GM12878 (cell line): ENCODE measurements around the gene RPS4Y1. TPM values are rescaled to one million over a fixed set of nuclear protein-coding genes. Genes with fewer than 3 reads are reported as not detected.

Source experiments
- ATAC-seq: fragments of 200-7000 bp; cut with Tn5 transposase; 3 replicates; pipeline ENCODE4 v1.9.1; 2020; ENCODE audit warnings: mild to moderate bottlenecking, moderate library complexity
- BruUV-seq: library from RNA; stranded (reverse); fragments of 400-500 nt; replicated peaks from 2 replicates; lab custom pipeline; 2021; lab: Mats Ljungman, UMichigan
- CTCF ChIA-PET: fragments of 300-600 bp; sonication (Branson Sonifier 250); formaldehyde crosslinking; extraction: SDS; loops from one replicate; lab custom pipeline; 2021; ENCODE audit warnings: inconsistent platforms; lab: Yijun Ruan, JAX
- POLR2A ChIA-PET: fragments of 350-600 bp; formaldehyde crosslinking; extraction: SDS; loops from one replicate; lab custom pipeline; 2021; ENCODE audit warnings: inconsistent platforms; lab: Charles Lee
- RAD21 ChIA-PET: fragments of 300-600 bp; sonication (Branson Sonifier 250); formaldehyde crosslinking; loops from one replicate; lab custom pipeline; 2023; ENCODE audit warnings: antibody characterized with exemption; ENCODE audit not compliant: unreplicated experiment; lab: Charles Lee
- SMC1A ChIA-PET: fragments of 300-600 bp; sonication (Branson Sonifier 250); formaldehyde crosslinking; loops from one replicate; lab custom pipeline; 2023; ENCODE audit not compliant: unreplicated experiment, uncharacterized antibody; lab: Charles Lee
- DNase-seq: peaks from one replicate; pipeline ENCODE4 v3.0.0-alpha.2; 2011; ENCODE audit warnings: low read depth, low spot score
- FAIRE-seq: peaks from 3 replicates; lab custom pipeline; 2011; peaks lifted over from hg19 to GRCh38; lab: Jason Lieb, UNC
- H2AFZ ChIP-seq: 2 replicates; pipeline ENCODE4 v1.6.0; 2011; ENCODE audit warnings: low read depth, low read length, control low read depth; ENCODE audit not compliant: control insufficient read depth
- H3K27ac ChIP-seq: 2 replicates; pipeline ENCODE4 v1.5.1; 2011; ENCODE audit warnings: control low read depth; ENCODE audit not compliant: control insufficient read depth, insufficient read depth
- H3K27me3 ChIP-seq, 2 experiments: replicated peaks in 1 of 2; 2 replicates each; pipeline versions ENCODE4 v1.6.0 to v1.6.1; 2011; ENCODE audit warnings: low read length in 1 of 2; ENCODE audit not compliant: control insufficient read depth in 2 of 2, insufficient read depth in 2 of 2
- H3K36me3 ChIP-seq, 2 experiments: 2 replicates each; pipeline ENCODE4 v1.5.1; 2011; ENCODE audit warnings: low read length in 1 of 2; ENCODE audit not compliant: control insufficient read depth in 2 of 2, insufficient read depth in 2 of 2
- H3K4me1 ChIP-seq: 2 replicates; pipeline ENCODE4 v1.6.1; 2011; ENCODE audit warnings: mild to moderate bottlenecking, low read length, moderate library complexity, mixed read lengths; ENCODE audit not compliant: control insufficient read depth, insufficient read depth
- H3K4me2 ChIP-seq: 2 replicates; pipeline ENCODE4 v1.6.0; 2011; ENCODE audit warnings: control low read depth; ENCODE audit not compliant: control insufficient read depth, insufficient read depth
- H3K4me3 ChIP-seq: fragments of 200-600 bp; sonication (generic); 2 replicates; pipeline ENCODE4 v1.5.1; 2016
- H3K79me2 ChIP-seq: 2 replicates; pipeline ENCODE4 v1.6.0; 2011; ENCODE audit warnings: low read length; ENCODE audit not compliant: control insufficient read depth, insufficient read depth
- H3K9ac ChIP-seq: 2 replicates; pipeline ENCODE4 v1.8.0; 2011; ENCODE audit warnings: low read length, control low read depth, mixed read lengths; ENCODE audit not compliant: control insufficient read depth, insufficient read depth
- H3K9me3 ChIP-seq: replicated peaks from 3 replicates; pipeline ENCODE4 v1.5.1; 2011; ENCODE audit warnings: mild to moderate bottlenecking, low read length; ENCODE audit not compliant: control insufficient read depth, insufficient read depth
- H4K20me1 ChIP-seq: 2 replicates; pipeline ENCODE4 v1.6.0; 2011; ENCODE audit not compliant: control insufficient read depth, insufficient read depth
- CREM ChIP-seq: IDR thresholded peaks from 2 replicates; pipeline ENCODE4 v1.6.1; 2014; ENCODE audit warnings: antibody characterized with exemption, low read depth
- EGR1 ChIP-seq, 2 experiments: IDR thresholded peaks; 1 replicate in 1 of 2; 2 replicates in 1 of 2; pipeline ENCODE4 v1.6.1; 2011 to 2012; ENCODE audit warnings: low read depth in 2 of 2, low read length in 2 of 2, borderline replicate concordance in 1 of 2, mild to moderate bottlenecking in 1 of 2, moderate library complexity in 1 of 2
- ELK1 ChIP-seq: IDR thresholded peaks from 2 replicates; pipeline ENCODE4 v1.6.1; 2012; ENCODE audit warnings: low read depth, low read length, improper control_type of control experiment
- EZH2 ChIP-seq: IDR thresholded peaks from 2 replicates; pipeline ENCODE4 v1.6.1; 2012; ENCODE audit warnings: low read depth, mild to moderate bottlenecking, control low read depth, inconsistent platforms, low read length, borderline replicate concordance; ENCODE audit not compliant: control insufficient read depth
- HCFC1 ChIP-seq: fragments of 150-350 bp; IDR thresholded peaks from 2 replicates; pipeline ENCODE4 v1.6.1; 2014; ENCODE audit warnings: low read length
- MEF2A ChIP-seq: IDR thresholded peaks from 2 replicates; pipeline ENCODE4 v1.6.1; 2011; ENCODE audit warnings: low read depth, mild to moderate bottlenecking, low read length, moderate library complexity; ENCODE audit not compliant: insufficient read depth
- MTA2 ChIP-seq: fragments of 450-650 bp; IDR thresholded peaks from 2 replicates; pipeline ENCODE4 v1.6.1; 2016; ENCODE audit warnings: low read depth, mild to moderate bottlenecking, moderate library complexity
- MYB ChIP-seq: fragments of 150-350 bp; IDR thresholded peaks from 2 replicates; pipeline ENCODE4 v1.6.1; 2014; ENCODE audit warnings: mild to moderate bottlenecking, low read depth, low read length, borderline replicate concordance
- POU2F2 ChIP-seq: IDR thresholded peaks from 3 replicates; pipeline ENCODE4 v1.6.1; 2011; ENCODE audit warnings: low read depth, mild to moderate bottlenecking, low read length, borderline replicate concordance
- RCOR1 ChIP-seq: conservative IDR thresholded peaks from 2 replicates; pipeline ENCODE4 v1.6.1; 2012; ENCODE audit warnings: low read depth, low read length, improper control_type of control experiment
- STAT3 ChIP-seq: IDR thresholded peaks from 2 replicates; pipeline ENCODE4 v1.6.1; 2011; ENCODE audit warnings: low read depth, low read length, improper control_type of control experiment
- SUPT20H ChIP-seq: IDR thresholded peaks from 2 replicates; pipeline ENCODE4 v1.6.1; 2011; ENCODE audit warnings: low read depth, mild to moderate bottlenecking, low read length, moderate library complexity, borderline replicate concordance; ENCODE audit not compliant: control insufficient read depth
- TCF7 ChIP-seq: IDR thresholded peaks from 2 replicates; pipeline ENCODE4 v1.6.1; 2014; ENCODE audit warnings: antibody characterized with exemption, borderline replicate concordance
- ZSCAN29 ChIP-seq: fragments of 450-650 bp; IDR thresholded peaks from 2 replicates; pipeline ENCODE4 v1.6.1; 2017; ENCODE audit warnings: mild to moderate bottlenecking, moderate library complexity
- WGBS: methylation state at CpG from one replicate; pipeline ENCODE4 v1.1.6; 2016; ENCODE audit warnings: low lambda C conversion rate; ENCODE audit not compliant: insufficient replicate concordance, insufficient coverage; ENCODE audit errors: missing lambda C conversion rate; 5-methylcytosine and 5-hydroxymethylcytosine counted together
- in situ Hi-C: fragments of 300-500 bp; cut with MboI; formaldehyde crosslinking; loops from 9 replicates; pipeline ENCODE4 v1.14.3; 2018; ENCODE audit warnings: mixed read lengths
- intact Hi-C: fragments of 100-400 bp; cut with micrococcal nuclease; formaldehyde crosslinking; loops from one replicate; pipeline ENCODE4 v1.14.2; 2022; ENCODE audit not compliant: unreplicated experiment
- polyA plus RNA-seq, 11 experiments: library from polyadenylated mRNA; depleted of rRNA in 4 of 11; unstranded in 6 of 11; stranded (reverse) in 5 of 11; fragments of >200 nt; fragmentation: Nextera tagmentation in 4 of 11; fragmentation: Illumina TruSeq in 1 of 11; extraction: Ambion mirVana in 4 of 11; extraction: Trizol in 1 of 11; gene quantifications; 1 replicate in 1 of 11; 2 replicates in 10 of 11; pipeline versions ENCODE4 v1.2.1 to v1.2.3, GENCODE V29; 2011 to 2016; ENCODE audit warnings: inconsistent platforms in 2 of 11, missing spikeins in 2 of 11, low read depth in 1 of 11
- total RNA-seq, 4 experiments: library from RNA; depleted of rRNA in 3 of 4; stranded (reverse); fragments of >200 nt in 3 of 4; fragmentation: Illumina TruSeq in 1 of 4; extraction: Trizol in 1 of 4; gene quantifications; 2 replicates each; pipeline versions ENCODE4 v1.2.1 to v1.2.3, GENCODE V29; 2013 to 2021

RPS4Y1 gene
- total and polyA plus RNA-seq, 10 of the 15 experiments (the other 5 are each of a cell fraction or from before 2014, with no cell fraction given), result 0.32 to 0.46 TPM; not detected in 8

- no peaks in the 10 kb centered on the region for H3K9me3 ChIP-seq
- ChIA-PET RAD21 (no interaction called here), CTCF (no interaction called here), SMC1A (no interaction called here), POLR2A (no interaction called here)
- FAIRE-seq, result no peak
- no peaks in the 10 kb centered on the region for H3K27me3 ChIP-seq
- intact Hi-C loops (no loop called here), in situ Hi-C loops (no loop called here)
- H4K20me1 ChIP-seq, result no peaks in the 10 kb centered on the region
- H3K4me2 ChIP-seq, result no peak overlapping the region
- TF ChIP-seq HCFC1 (no peak), TCF7 (no peak), ZSCAN29 (no peak), STAT3 (no peak), MTA2 (no peak), ELK1 (no peak), MEF2A (no peak), SUPT20H (no peak), POU2F2 (no peak), EGR1 (IDR thresholded peaks at IDR 0.05; ENCODE audit: borderline replicate concordance in 1 of 2, low read depth in 2 of 2, low read length in 2 of 2) (no peak), MYB (no peak), EZH2 (no peak), CREM (no peak), RCOR1 (no peak)
- no peak overlapping the region for H2AFZ ChIP-seq
- H3K79me2 ChIP-seq, result no peaks in the 10 kb centered on the region
- BruUV-seq, result no TSS peak
- H3K9ac ChIP-seq, result no peak overlapping the region
- H3K27ac ChIP-seq, result no peak overlapping the region
- H3K4me3 ChIP-seq, result no peak overlapping the region
- H3K36me3 ChIP-seq, result no peaks in the 10 kb centered on the region
- no peak for ATAC-seq
- WGBS, result no CpG with 5 or more reads among the region's 2 CpGs
- H3K4me1 ChIP-seq, result no peaks in the 10 kb centered on the region
- no peak for DNase-seq
These were observed 54.6 kb downstream of the RPS4Y1 start for GRCh38 chrY:2896050-2896449.
